GM13976 (cell line): ENCODE results near the gene TBC1D22A.

Source experiments
- DNase-seq: peaks from one replicate; pipeline ENCODE4 v3.0.0; 2012; ENCODE audit warnings: low spot score
- in situ Hi-C: fragments of 300-500 bp; cut with MboI; formaldehyde crosslinking; loops from one replicate; pipeline ENCODE4 v1.12.0; 2022; ENCODE audit warnings: low sequenced_read_pairs, mixed read lengths, inconsistent platforms; ENCODE audit not compliant: unreplicated experiment
- TF ChIP-seq, protein P1 (sequence below): IDR thresholded peaks from 2 replicates; pipeline ENCODE4 v1.5.1; 2012; ENCODE audit warnings: borderline replicate concordance, mild to moderate bottlenecking; ENCODE audit not compliant: insufficient read depth; ENCODE audit errors: extremely low read depth, missing control alignments, control extremely low read depth

The TBC1D22A gene

DNA sequence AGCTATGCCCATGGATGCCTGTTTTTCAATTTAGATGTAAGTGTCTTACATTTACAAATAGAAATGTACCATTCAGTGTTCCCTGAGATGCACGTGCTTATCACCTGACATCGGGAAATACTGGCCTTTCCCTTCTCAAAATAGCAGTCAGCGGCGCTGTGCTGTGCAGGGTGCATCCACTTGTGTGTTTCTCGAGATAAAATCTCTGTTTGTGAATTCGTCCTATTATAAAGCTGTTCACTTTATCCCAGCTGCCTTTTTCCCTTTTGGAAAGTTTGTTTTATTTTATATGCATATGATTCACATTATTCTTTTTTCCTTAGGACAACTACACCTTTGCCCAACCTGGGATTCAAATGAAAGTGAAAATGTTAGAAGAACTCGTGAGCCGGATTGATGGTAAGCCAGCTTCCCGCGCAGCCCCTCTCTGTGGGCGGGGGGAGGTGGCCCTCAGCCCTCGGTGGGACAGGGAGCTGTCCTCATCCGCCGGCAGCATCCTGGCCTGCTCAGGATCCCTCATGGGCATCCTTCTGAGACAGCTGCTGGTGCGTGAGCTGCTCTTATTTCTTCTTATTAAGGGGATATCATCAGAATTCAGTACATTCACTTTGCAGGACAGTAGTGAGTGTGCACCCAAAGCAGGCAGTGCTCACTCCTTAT lies 235.0 kb downstream of the TBC1D22A start:
- no peak for DNase-seq
- TF ChIP-seq, protein P1, sequence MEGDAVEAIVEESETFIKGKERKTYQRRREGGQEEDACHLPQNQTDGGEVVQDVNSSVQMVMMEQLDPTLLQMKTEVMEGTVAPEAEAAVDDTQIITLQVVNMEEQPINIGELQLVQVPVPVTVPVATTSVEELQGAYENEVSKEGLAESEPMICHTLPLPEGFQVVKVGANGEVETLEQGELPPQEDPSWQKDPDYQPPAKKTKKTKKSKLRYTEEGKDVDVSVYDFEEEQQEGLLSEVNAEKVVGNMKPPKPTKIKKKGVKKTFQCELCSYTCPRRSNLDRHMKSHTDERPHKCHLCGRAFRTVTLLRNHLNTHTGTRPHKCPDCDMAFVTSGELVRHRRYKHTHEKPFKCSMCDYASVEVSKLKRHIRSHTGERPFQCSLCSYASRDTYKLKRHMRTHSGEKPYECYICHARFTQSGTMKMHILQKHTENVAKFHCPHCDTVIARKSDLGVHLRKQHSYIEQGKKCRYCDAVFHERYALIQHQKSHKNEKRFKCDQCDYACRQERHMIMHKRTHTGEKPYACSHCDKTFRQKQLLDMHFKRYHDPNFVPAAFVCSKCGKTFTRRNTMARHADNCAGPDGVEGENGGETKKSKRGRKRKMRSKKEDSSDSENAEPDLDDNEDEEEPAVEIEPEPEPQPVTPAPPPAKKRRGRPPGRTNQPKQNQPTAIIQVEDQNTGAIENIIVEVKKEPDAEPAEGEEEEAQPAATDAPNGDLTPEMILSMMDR: no peak
- in situ Hi-C loops: no loop called here

DNA sequence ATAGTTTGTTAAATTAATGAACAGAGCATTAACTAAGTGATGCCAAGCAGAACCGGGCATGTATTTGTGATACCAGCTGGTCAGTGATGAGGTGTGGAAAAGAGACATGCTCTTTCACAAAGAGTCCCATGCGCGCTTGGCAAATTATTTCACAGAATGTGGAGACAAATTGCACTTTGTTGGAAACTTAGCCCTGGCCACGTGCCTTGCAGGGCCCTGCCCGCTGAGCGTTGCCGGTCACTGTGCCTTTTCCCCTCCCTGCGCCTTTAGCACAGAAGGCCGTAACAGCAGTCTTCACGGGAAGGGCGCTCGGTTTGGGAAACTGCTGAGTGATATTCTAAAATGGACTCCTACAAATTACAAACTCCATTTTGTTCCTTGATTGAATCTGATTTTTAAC lies 235.9 kb downstream of the TBC1D22A start:
- TF ChIP-seq, protein P1: no peak
- in situ Hi-C loops: no loop called here
- DNase-seq: no peak

DNA sequence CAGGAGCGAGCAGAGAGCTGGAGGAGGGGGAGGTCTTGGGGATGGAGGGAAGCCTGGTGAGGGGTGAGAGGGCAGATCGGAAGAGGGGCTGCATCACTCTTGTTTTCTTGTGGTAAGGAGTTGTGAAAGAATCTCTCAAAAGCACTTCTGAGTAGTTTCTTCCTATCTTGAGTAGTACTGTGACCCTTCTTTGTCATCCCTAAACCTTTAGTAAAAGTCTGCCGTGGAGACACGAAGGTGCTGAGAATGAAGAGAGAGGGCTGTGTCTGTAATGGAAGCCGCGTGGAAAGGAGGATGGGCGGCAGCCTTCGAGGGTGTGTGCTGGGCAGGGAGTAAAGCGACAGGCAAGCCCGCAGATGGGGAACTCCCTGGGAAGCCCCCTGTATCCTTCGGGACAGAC lies 237.8 kb downstream of the TBC1D22A start:
- TF ChIP-seq, protein P1: no peak
- in situ Hi-C loops: no loop called here
- no peak for DNase-seq

DNA sequence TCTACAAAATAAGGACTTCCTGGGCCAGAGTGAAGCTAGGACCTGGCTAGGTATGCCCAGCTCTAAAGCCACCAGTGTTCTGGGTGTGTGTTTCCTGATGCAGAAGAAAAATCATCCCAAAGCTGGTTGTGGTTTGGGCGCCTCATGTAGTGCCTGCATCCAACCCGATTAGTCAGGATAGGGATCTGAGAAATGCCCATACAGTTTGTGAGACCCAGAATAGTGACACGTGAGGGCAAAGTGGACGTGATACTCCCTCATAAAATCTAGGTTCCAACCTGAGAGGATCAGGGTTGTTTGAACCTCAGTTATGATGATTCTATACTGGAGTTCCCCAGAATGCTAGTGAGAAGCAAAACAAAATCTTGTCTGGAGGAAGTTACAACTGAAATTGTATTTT lies 238.4 kb downstream of the TBC1D22A start:
- DNase-seq: peak; percentile 64
- TF ChIP-seq, protein P1: no peak
- in situ Hi-C loops: no loop called here

DNA sequence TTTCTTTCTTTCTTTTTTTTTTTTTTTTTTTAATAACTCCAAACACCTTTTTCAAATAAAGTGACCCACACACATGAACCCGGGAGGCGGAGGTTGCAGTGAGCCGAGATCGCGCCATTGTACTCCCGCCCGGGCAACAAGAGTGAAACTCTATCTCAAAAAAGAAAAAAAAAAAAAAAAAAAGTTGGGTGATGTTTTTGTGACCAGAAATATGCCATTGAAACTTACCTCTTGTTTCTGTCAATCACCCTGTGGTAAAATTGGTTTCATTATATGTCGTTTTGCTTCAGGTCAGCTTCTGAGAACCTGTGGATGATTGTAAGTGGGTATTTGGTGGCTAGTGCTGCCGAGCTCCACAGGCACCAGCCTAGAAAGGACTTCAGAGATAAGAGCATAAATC lies 238.8 kb downstream of the TBC1D22A start:
- in situ Hi-C loops: no loop called here
- TF ChIP-seq, protein P1: no peak

DNA sequence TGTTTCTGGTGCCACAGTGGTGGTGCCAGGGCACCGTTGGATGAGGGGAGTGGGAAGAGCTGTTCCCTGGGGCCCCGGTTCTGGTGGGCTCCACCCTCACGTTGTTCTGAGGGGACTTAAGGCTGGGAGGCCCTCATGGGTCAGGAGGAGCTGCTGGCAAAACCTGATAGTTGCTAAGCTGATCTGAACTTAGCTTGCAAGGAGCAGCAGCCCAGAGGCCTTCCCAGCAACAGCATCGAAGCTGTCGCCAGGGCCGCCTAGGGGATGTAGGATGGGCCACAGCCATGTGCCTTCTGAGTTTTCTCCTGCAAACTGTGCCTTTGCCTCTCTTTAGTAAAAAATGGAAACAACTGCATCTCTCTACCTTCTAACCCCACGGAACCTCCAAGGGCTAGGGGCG lies 240.2 kb downstream of the TBC1D22A start:
- in situ Hi-C loops: no loop called here

More for the DNA sequence above, 238.8 kb downstream of the TBC1D22A start:
- DNase-seq: peak; percentile 65

More for the DNA sequence above, 240.2 kb downstream of the TBC1D22A start:
- TF ChIP-seq, protein P1: no peak
- no peak for DNase-seq
